Stimulated activated naive CD8-positive, alpha-beta T cell treated with anti-CD3 and anti-CD28 coated beads, Interleukin-15, Interleukin-2, amounts not matched to agents 100 ng/mL and 50 ng/mL, for 24 hours (primary cell): ENCODE results near the gene PMM1.
"Not testable (repeated sequence)": the region's sequence is repeated elsewhere in the genome, so short reads cannot be mapped to it uniquely, and the experiment has no call there.

Experiments used
- H3K27ac Mint-ChIP-seq: one replicate; pipeline ENCODE4 v1.8.0; 2021; ENCODE audit warnings: mild to moderate bottlenecking, mixed read lengths
- H3K27me3 Mint-ChIP-seq: one replicate; pipeline ENCODE4 v1.8.0; 2021; ENCODE audit warnings: mixed read lengths
- H3K36me3 Mint-ChIP-seq: one replicate; pipeline ENCODE4 v1.8.0; 2021; ENCODE audit warnings: low read depth, mixed read lengths
- H3K4me1 Mint-ChIP-seq: one replicate; pipeline ENCODE4 v1.8.0; 2021; ENCODE audit warnings: low read depth, mixed read lengths
- H3K4me3 Mint-ChIP-seq: one replicate; pipeline ENCODE4 v1.8.0; 2021; ENCODE audit warnings: mild to moderate bottlenecking, mixed read lengths
- H3K9me3 Mint-ChIP-seq: one replicate; pipeline ENCODE4 v1.8.0; 2021; ENCODE audit warnings: mixed read lengths

Gene PMM1

GRCh38 chr22:41562461-41562860 is 27.2 kb downstream of the PMM1 start:
- H3K4me3 Mint-ChIP-seq, result no peak overlapping the region
- no peaks in the 10 kb centered on the region for H3K36me3 Mint-ChIP-seq
- H3K9me3 Mint-ChIP-seq, result no peaks in the 10 kb centered on the region
- H3K27ac Mint-ChIP-seq, result no peak overlapping the region
- H3K27me3 Mint-ChIP-seq, result peaks cover 22% of the 10 kb centered on the region
- H3K4me1 Mint-ChIP-seq, result peaks cover 6% of the 10 kb centered on the region

GRCh38 chr22:41561788-41562187 is 27.9 kb downstream of the PMM1 start:
- no peaks in the 10 kb centered on the region for H3K9me3 Mint-ChIP-seq
- H3K4me1 Mint-ChIP-seq, result peaks cover 9% of the 10 kb centered on the region
- H3K27ac Mint-ChIP-seq, result no peak overlapping the region
- peaks cover 22% of the 10 kb centered on the region for H3K27me3 Mint-ChIP-seq
- no peaks in the 10 kb centered on the region for H3K36me3 Mint-ChIP-seq
- no peak overlapping the region for H3K4me3 Mint-ChIP-seq

- Mint-ChIP-seq H3K36me3 (no peaks in the 10 kb centered on the region), H3K4me1 (peaks cover 9% of the 10 kb centered on the region), H3K9me3 (no peaks in the 10 kb centered on the region)
Measured at GRCh38 chr22:41561335-41561734, 28.3 kb downstream of the PMM1 start.

GRCh38 chr22:41560095-41560471 is 29.6 kb downstream of the PMM1 start:
- H3K4me1 Mint-ChIP-seq, result peaks cover 3% of the 10 kb centered on the region
- H3K27me3 Mint-ChIP-seq, result peaks cover 22% of the 10 kb centered on the region
- H3K27ac Mint-ChIP-seq, result no peak overlapping the region

More at GRCh38 chr22:41561335-41561734, 28.3 kb downstream of the PMM1 start:
- Mint-ChIP-seq H3K27ac (no peak overlapping the region), H3K4me3 (no peak overlapping the region), H3K27me3 (peaks cover 22% of the 10 kb centered on the region)

GRCh38 chr22:41558241-41558630 is 31.4 kb downstream of the PMM1 start:
- not testable (repeated sequence) for H3K36me3 Mint-ChIP-seq, H3K4me3 Mint-ChIP-seq, H3K27ac Mint-ChIP-seq, H3K9me3 Mint-ChIP-seq, H3K4me1 Mint-ChIP-seq
- peaks cover 22% of the 10 kb centered on the region for H3K27me3 Mint-ChIP-seq

More at GRCh38 chr22:41560095-41560471, 29.6 kb downstream of the PMM1 start:
- no peaks in the 10 kb centered on the region for H3K36me3 Mint-ChIP-seq
- H3K9me3 Mint-ChIP-seq, result no peaks in the 10 kb centered on the region
- no peak overlapping the region for H3K4me3 Mint-ChIP-seq

GRCh38 chr22:41557401-41558240 is 32.0 kb downstream of the PMM1 start:
- H3K36me3 Mint-ChIP-seq, result no peaks in the 10 kb centered on the region
- H3K9me3 Mint-ChIP-seq, result no peaks in the 10 kb centered on the region
- H3K4me3 Mint-ChIP-seq, result no peak overlapping the region
- H3K27me3 Mint-ChIP-seq, result peaks cover 24% of the 10 kb centered on the region
- H3K4me1 Mint-ChIP-seq, result peaks cover 3% of the 10 kb centered on the region
- H3K27ac Mint-ChIP-seq, result no peak overlapping the region

- Mint-ChIP-seq H3K36me3 (no peaks in the 10 kb centered on the region), H3K27me3 (peaks cover 27% of the 10 kb centered on the region), H3K27ac (no peak overlapping the region), H3K9me3 (no peaks in the 10 kb centered on the region), H3K4me3 (no peak overlapping the region), H3K4me1 (peaks cover 3% of the 10 kb centered on the region)
Measured at GRCh38 chr22:41556561-41556960, 33.1 kb downstream of the PMM1 start.

GRCh38 chr22:41555325-41555982 is 34.2 kb downstream of the PMM1 start:
- no peaks in the 10 kb centered on the region for H3K36me3 Mint-ChIP-seq
- H3K27me3 Mint-ChIP-seq, result peaks cover 17% of the 10 kb centered on the region
- H3K9me3 Mint-ChIP-seq, result no peaks in the 10 kb centered on the region
- H3K27ac Mint-ChIP-seq, result no peak overlapping the region
- H3K4me1 Mint-ChIP-seq, result peaks cover 3% of the 10 kb centered on the region
- no peak overlapping the region for H3K4me3 Mint-ChIP-seq

- H3K4me3 Mint-ChIP-seq, result no peak overlapping the region
- peaks cover 8% of the 10 kb centered on the region for H3K27me3 Mint-ChIP-seq
- no peak overlapping the region for H3K27ac Mint-ChIP-seq
- H3K36me3 Mint-ChIP-seq, result no peaks in the 10 kb centered on the region
- peaks cover 2% of the 10 kb centered on the region for H3K4me1 Mint-ChIP-seq
- H3K9me3 Mint-ChIP-seq, result no peaks in the 10 kb centered on the region
Measured at GRCh38 chr22:41551877-41552582, 37.6 kb downstream of the PMM1 start.

- Mint-ChIP-seq H3K27me3 (peaks cover 8% of the 10 kb centered on the region), H3K27ac (no peak overlapping the region), H3K9me3 (no peaks in the 10 kb centered on the region), H3K4me1 (no peaks in the 10 kb centered on the region), H3K36me3 (no peaks in the 10 kb centered on the region), H3K4me3 (no peak overlapping the region)
Measured at GRCh38 chr22:41550952-41551491, 38.6 kb downstream of the PMM1 start.

GRCh38 chr22:41548830-41549211 is 40.8 kb downstream of the PMM1 start:
- H3K4me3 Mint-ChIP-seq, result no peak overlapping the region
- H3K27me3 Mint-ChIP-seq, result peaks cover 8% of the 10 kb centered on the region
- H3K9me3 Mint-ChIP-seq, result no peaks in the 10 kb centered on the region
- no peaks in the 10 kb centered on the region for H3K36me3 Mint-ChIP-seq
- peaks cover 12% of the 10 kb centered on the region for H3K4me1 Mint-ChIP-seq
- H3K27ac Mint-ChIP-seq, result no peak overlapping the region

GRCh38 chr22:41544671-41545476 is 44.8 kb downstream of the PMM1 start:
- H3K4me3 Mint-ChIP-seq, result peak overlapping the region; percentile 94
- peak overlapping the region; percentile 88 for H3K27ac Mint-ChIP-seq
- H3K36me3 Mint-ChIP-seq, result peaks cover 23% of the 10 kb centered on the region
- H3K9me3 Mint-ChIP-seq, result no peaks in the 10 kb centered on the region
- peaks cover 42% of the 10 kb centered on the region for H3K4me1 Mint-ChIP-seq
- H3K27me3 Mint-ChIP-seq, result no peaks in the 10 kb centered on the region

GRCh38 chr22:41543854-41544670 is 45.6 kb downstream of the PMM1 start, which contains the start of gene POLR3H:
TSS of gene POLR3H (minus strand) at chr22:41544470. CDS start at chr22:41544101, 369 bp downstream.
- peak within 1 kb of the TSS; percentile 94 for H3K4me3 Mint-ChIP-seq
- H3K4me1 Mint-ChIP-seq, result peaks cover 42% of the 10 kb centered on the region
- no peaks in the 10 kb centered on the region for H3K9me3 Mint-ChIP-seq
- H3K36me3 Mint-ChIP-seq, result peaks cover 30% of the 10 kb centered on the region
- no peaks in the 10 kb centered on the region for H3K27me3 Mint-ChIP-seq
- H3K27ac Mint-ChIP-seq, result peak within 1 kb of the TSS; percentile 93
